Measurements from ENCODE around the gene ZFYVE28. TPM values are rescaled to one million over a fixed set of nuclear protein-coding genes. Genes with fewer than 3 reads are reported as not detected.

The ZFYVE28 gene
- total RNA-seq, 1 donor from 2014 or later, result 16.6 TPM

- Histone ChIP-seq H3K9me3 (peaks cover 3% of the 10 kb centered on the region), H3K27me3 (no peaks in the 10 kb centered on the region), H3K4me3 (no peak overlapping the region), H3K36me3 (no peaks in the 10 kb centered on the region), H3K4me1 (no peaks in the 10 kb centered on the region), H3K27ac (no peak overlapping the region)
- intact Hi-C loops (cut with DNase I), result no loop called here
- no peak for ATAC-seq
- peak; percentile 51 for DNase-seq
- TF ChIP-seq CTCF (IDR thresholded peaks at IDR 0.05), result no peak
Measured at GRCh38 chr4:2296631-2297601, 121.5 kb downstream of the ZFYVE28 start.

- TF ChIP-seq CTCF (IDR thresholded peaks at IDR 0.05), result no peak
- Histone ChIP-seq H3K4me1 (no peaks in the 10 kb centered on the region), H3K27me3 (no peaks in the 10 kb centered on the region), H3K27ac (no peak overlapping the region), H3K4me3 (no peak overlapping the region), H3K9me3 (peaks cover 3% of the 10 kb centered on the region), H3K36me3 (no peaks in the 10 kb centered on the region)
- ATAC-seq, result no peak
- intact Hi-C loops (cut with DNase I), result no loop called here
- DNase-seq, result peak; percentile 56
Measured at GRCh38 chr4:2295900-2296442, 122.5 kb downstream of the ZFYVE28 start.

GRCh38 chr4:2295500-2295899 lies 122.9 kb downstream of the ZFYVE28 start:
- ATAC-seq (no peak), DNase-seq (peak; percentile 44)
- no peak overlapping the region for H3K4me3 ChIP-seq
- no peak for TF ChIP-seq CTCF (IDR thresholded peaks at IDR 0.05)
- H3K9me3 ChIP-seq, result peaks cover 3% of the 10 kb centered on the region
- H3K36me3 ChIP-seq, result no peaks in the 10 kb centered on the region
- no peaks in the 10 kb centered on the region for H3K4me1 ChIP-seq
- H3K27me3 ChIP-seq, result no peaks in the 10 kb centered on the region
- intact Hi-C loops (cut with DNase I), result no loop called here
- no peak overlapping the region for H3K27ac ChIP-seq

GRCh38 chr4:2292646-2293108 lies 125.8 kb downstream of the ZFYVE28 start:
- intact Hi-C loops (cut with DNase I), result no loop called here
- ATAC-seq, result no peak

More at GRCh38 chr4:2292646-2293108, 125.8 kb downstream of the ZFYVE28 start:
- no peaks in the 10 kb centered on the region for H3K36me3 ChIP-seq
- no peak for DNase-seq
- no peak overlapping the region for H3K4me3 ChIP-seq
- TF ChIP-seq CTCF (IDR thresholded peaks at IDR 0.05), result no peak
- H3K4me1 ChIP-seq, result no peaks in the 10 kb centered on the region
- H3K27me3 ChIP-seq, result no peaks in the 10 kb centered on the region
- no peak overlapping the region for H3K27ac ChIP-seq
- peaks cover 3% of the 10 kb centered on the region for H3K9me3 ChIP-seq
